Keratinocyte (primary cell): ENCODE results near the gene TFG. TPM values are rescaled to one million over a fixed set of nuclear protein-coding genes. Genes with fewer than 3 reads are reported as not detected.

Experiments used
- DNase-seq: peaks from one replicate; pipeline ENCODE4 v3.0.0-alpha.2; 2011; ENCODE audit warnings: low read depth, missing footprints, low spot score
- FAIRE-seq: peaks from 2 replicates; lab custom pipeline; 2011; peaks lifted over from hg19 to GRCh38; lab: Jason Lieb, UNC
- H2AFZ ChIP-seq: 2 replicates; pipeline ENCODE4 v1.6.0; 2012; ENCODE audit warnings: low read length, control low read depth, inconsistent platforms; ENCODE audit not compliant: control insufficient read depth
- H3K27ac ChIP-seq: 2 replicates; pipeline ENCODE4 v1.5.1; 2011; ENCODE audit warnings: low read length; ENCODE audit not compliant: control insufficient read depth, insufficient read depth
- H3K27me3 ChIP-seq: 3 replicates; pipeline ENCODE4 v1.6.0; 2011; ENCODE audit warnings: low read length; ENCODE audit not compliant: control insufficient read depth, insufficient read depth; ENCODE audit errors: extremely low read depth
- H3K36me3 ChIP-seq, 2 experiments: 2 replicates in 1 of 2; 3 replicates in 1 of 2; pipeline ENCODE4 v1.5.1; 2011; ENCODE audit warnings: low read length in 2 of 2, mild to moderate bottlenecking in 1 of 2; ENCODE audit not compliant: control insufficient read depth in 2 of 2, insufficient read depth in 2 of 2; ENCODE audit errors: extremely low read depth in 1 of 2
- H3K4me1 ChIP-seq: 3 replicates; pipeline ENCODE4 v1.5.1; 2011; ENCODE audit warnings: low read length; ENCODE audit not compliant: control insufficient read depth, insufficient read depth; ENCODE audit errors: extremely low read depth
- H3K4me2 ChIP-seq: 3 replicates; pipeline ENCODE4 v1.6.0; 2011; ENCODE audit warnings: low read depth, low read length; ENCODE audit not compliant: control insufficient read depth, insufficient read depth; ENCODE audit errors: extremely low read depth
- H3K4me3 ChIP-seq, 3 experiments: fragments of 200-600 bp in 1 of 3; sonication (generic) in 1 of 3; 2 replicates in 2 of 3; 3 replicates in 1 of 3; pipeline ENCODE4 v1.5.1; 2011 to 2016; ENCODE audit warnings: low read length in 3 of 3, mild to moderate bottlenecking in 3 of 3, control low read depth in 2 of 3, inconsistent platforms in 1 of 3, low read depth in 1 of 3, mixed read lengths in 1 of 3, mixed run types in 1 of 3, moderate library complexity in 1 of 3; ENCODE audit not compliant: control insufficient read depth in 2 of 3, insufficient read depth in 2 of 3; ENCODE audit errors: extremely low read depth in 1 of 3
- H3K79me2 ChIP-seq: 2 replicates; pipeline ENCODE4 v1.6.0; 2012; ENCODE audit warnings: low read length; ENCODE audit not compliant: control insufficient read depth, insufficient read depth
- H3K9ac ChIP-seq: 3 replicates; pipeline ENCODE4 v1.6.0; 2011; ENCODE audit warnings: low read length; ENCODE audit not compliant: control insufficient read depth, insufficient read depth; ENCODE audit errors: extremely low read depth
- H3K9me1 ChIP-seq: 3 replicates; pipeline ENCODE4 v1.6.0; 2011; ENCODE audit warnings: low read length; ENCODE audit not compliant: control insufficient read depth, insufficient read depth; ENCODE audit errors: extremely low read depth
- H3K9me3 ChIP-seq: 2 replicates; pipeline ENCODE4 v1.5.1; 2012; ENCODE audit warnings: low read depth, low read length; ENCODE audit not compliant: control insufficient read depth
- H4K20me1 ChIP-seq: 3 replicates; pipeline ENCODE4 v1.6.0; 2011; ENCODE audit warnings: low read length; ENCODE audit not compliant: control insufficient read depth, insufficient read depth; ENCODE audit errors: extremely low read depth
- EZH2 ChIP-seq: IDR thresholded peaks from one replicate; pipeline ENCODE4 v1.6.1; 2012; ENCODE audit warnings: inconsistent platforms, mild to moderate bottlenecking, low read length, moderate library complexity
- dilution Hi-C: fragments of 300-500 bp; cut with MboI; formaldehyde crosslinking; loops from one replicate; pipeline ENCODE4 v1.7.0; 2020; ENCODE audit warnings: low sequenced_read_pairs; ENCODE audit not compliant: extremely low pct_ligation_motif_present
- polyA plus RNA-seq, 5 experiments: library from polyadenylated mRNA; depleted of rRNA in 3 of 5; stranded (reverse) in 3 of 5; stranded (forward) in 1 of 5; unstranded in 1 of 5; fragments of >200 nt; gene quantifications; 1 replicate in 1 of 5; 2 replicates in 3 of 5; 3 replicates in 1 of 5; pipeline versions ENCODE4 v1.2.1 to v1.2.3, GENCODE V29; 2011 to 2012; ENCODE audit warnings: missing spikeins in 2 of 5, low read depth in 1 of 5, low replicate concordance in 1 of 5
- TF ChIP-seq, protein P1 (sequence below), 3 experiments: IDR thresholded peaks in 1 of 3; conservative IDR thresholded peaks in 1 of 3; optimal IDR thresholded peaks in 1 of 3; 2 replicates in 2 of 3; 3 replicates in 1 of 3; pipeline versions ENCODE3 to v1.5.1; 2011; ENCODE audit warnings: low read length in 3 of 3, mild to moderate bottlenecking in 3 of 3, moderate library complexity in 2 of 3, control low read depth in 1 of 3, inconsistent platforms in 1 of 3; ENCODE audit not compliant: insufficient read depth in 2 of 3; ENCODE audit errors: extremely low read depth in 1 of 3

The TFG gene
- polyA plus RNA-seq, 1 donor (not counting 4 experiments of a cell fraction or from before 2014, with no cell fraction given) = 177 TPM

GRCh38 chr3:100700708-100701107, 8.6 kb upstream of the TFG start:
- dilution Hi-C loops = no loop called here
- Histone ChIP-seq H3K9me1 (no peaks in the 10 kb centered on the region), H3K27ac (no peak overlapping the region), H2AFZ (no peak overlapping the region), H3K4me1 (peaks cover 25% of the 10 kb centered on the region), H3K4me3 (no peak overlapping the region), H3K27me3 (no peaks in the 10 kb centered on the region), H3K4me2 (no peak overlapping the region), H3K9me3 (no peaks in the 10 kb centered on the region), H4K20me1 (no peaks in the 10 kb centered on the region), H3K36me3 (no peaks in the 10 kb centered on the region), H3K79me2 (no peaks in the 10 kb centered on the region), H3K9ac (no peak overlapping the region)
- FAIRE-seq (no peak), DNase-seq (no peak)
- no peak for TF ChIP-seq EZH2
- TF ChIP-seq, protein P1, sequence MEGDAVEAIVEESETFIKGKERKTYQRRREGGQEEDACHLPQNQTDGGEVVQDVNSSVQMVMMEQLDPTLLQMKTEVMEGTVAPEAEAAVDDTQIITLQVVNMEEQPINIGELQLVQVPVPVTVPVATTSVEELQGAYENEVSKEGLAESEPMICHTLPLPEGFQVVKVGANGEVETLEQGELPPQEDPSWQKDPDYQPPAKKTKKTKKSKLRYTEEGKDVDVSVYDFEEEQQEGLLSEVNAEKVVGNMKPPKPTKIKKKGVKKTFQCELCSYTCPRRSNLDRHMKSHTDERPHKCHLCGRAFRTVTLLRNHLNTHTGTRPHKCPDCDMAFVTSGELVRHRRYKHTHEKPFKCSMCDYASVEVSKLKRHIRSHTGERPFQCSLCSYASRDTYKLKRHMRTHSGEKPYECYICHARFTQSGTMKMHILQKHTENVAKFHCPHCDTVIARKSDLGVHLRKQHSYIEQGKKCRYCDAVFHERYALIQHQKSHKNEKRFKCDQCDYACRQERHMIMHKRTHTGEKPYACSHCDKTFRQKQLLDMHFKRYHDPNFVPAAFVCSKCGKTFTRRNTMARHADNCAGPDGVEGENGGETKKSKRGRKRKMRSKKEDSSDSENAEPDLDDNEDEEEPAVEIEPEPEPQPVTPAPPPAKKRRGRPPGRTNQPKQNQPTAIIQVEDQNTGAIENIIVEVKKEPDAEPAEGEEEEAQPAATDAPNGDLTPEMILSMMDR (optimal IDR thresholded peaks at IDR 0.05 in 1 of 3, IDR thresholded peaks at IDR 0.05 in 1 of 3, conservative IDR thresholded peaks at IDR 0.05 in 1 of 3; ENCODE audit: extremely low read depth in 1 of 3, insufficient read depth in 2 of 3, low read length in 3 of 3) = no peak

DNA sequence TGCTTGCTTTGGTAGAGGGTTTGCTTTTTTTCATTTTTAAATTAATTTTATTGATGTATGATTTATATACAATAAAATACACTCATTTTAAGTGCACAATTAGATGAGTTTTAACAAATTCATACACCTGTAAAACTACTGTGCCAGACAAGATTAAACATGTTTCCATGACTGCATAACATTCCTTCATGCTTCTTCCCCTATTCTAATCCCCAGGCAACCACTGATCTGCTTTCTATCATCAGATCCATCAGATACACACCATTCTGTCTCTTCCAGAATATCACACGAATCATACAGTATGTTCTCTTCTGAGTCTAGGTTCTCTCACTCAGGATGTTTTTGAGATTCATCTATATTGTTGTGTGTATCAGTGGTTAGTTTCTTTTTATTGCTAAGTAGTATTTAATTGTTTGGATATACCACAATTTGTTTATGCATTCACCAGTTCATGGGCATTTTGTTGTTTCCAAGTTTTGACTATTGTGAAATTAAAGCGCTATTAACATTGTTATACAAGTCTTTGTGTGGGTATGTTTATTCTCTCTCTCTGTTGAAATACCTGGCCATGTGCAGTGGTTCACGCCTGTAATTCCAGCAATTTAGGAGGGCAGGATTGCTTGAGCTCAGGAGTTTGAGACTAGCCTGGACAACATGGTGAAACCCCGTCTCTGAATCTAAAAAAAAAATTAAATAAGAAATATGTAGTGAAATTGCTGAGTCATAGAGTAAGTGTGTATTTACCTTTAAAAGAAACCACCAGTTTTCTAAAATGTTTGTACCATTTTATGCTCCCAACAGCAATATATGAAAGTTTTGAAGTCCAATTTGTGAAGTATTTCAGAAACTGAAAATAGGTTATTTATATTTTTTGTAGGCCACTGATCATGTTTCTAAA, 7.0 kb upstream of the TFG start:
- peak overlapping the region; percentile 25 for H3K27ac ChIP-seq
- peaks cover 25% of the 10 kb centered on the region for H3K4me1 ChIP-seq
- no peaks in the 10 kb centered on the region for H3K36me3 ChIP-seq
- dilution Hi-C loops = no loop called here
- H3K4me2 ChIP-seq = peak overlapping the region; percentile 36
- DNase-seq = no peak
- peak; percentile 80 for FAIRE-seq
- no peaks in the 10 kb centered on the region for H3K79me2 ChIP-seq
- H3K9me1 ChIP-seq = no peaks in the 10 kb centered on the region
- no peaks in the 10 kb centered on the region for H3K9me3 ChIP-seq
- TF ChIP-seq, protein P1 (optimal IDR thresholded peaks at IDR 0.05 in 1 of 3, IDR thresholded peaks at IDR 0.05 in 1 of 3, conservative IDR thresholded peaks at IDR 0.05 in 1 of 3; ENCODE audit: extremely low read depth in 1 of 3, insufficient read depth in 2 of 3, low read length in 3 of 3) = no peak
- no peak for TF ChIP-seq EZH2
- peak overlapping the region; percentile 67 for H2AFZ ChIP-seq
- H3K9ac ChIP-seq = no peak overlapping the region
- no peak overlapping the region for H3K4me3 ChIP-seq
- no peaks in the 10 kb centered on the region for H4K20me1 ChIP-seq
- H3K27me3 ChIP-seq = no peaks in the 10 kb centered on the region
